ENCODE measurements around the gene ZNF827.

The ZNF827 gene

DNA sequence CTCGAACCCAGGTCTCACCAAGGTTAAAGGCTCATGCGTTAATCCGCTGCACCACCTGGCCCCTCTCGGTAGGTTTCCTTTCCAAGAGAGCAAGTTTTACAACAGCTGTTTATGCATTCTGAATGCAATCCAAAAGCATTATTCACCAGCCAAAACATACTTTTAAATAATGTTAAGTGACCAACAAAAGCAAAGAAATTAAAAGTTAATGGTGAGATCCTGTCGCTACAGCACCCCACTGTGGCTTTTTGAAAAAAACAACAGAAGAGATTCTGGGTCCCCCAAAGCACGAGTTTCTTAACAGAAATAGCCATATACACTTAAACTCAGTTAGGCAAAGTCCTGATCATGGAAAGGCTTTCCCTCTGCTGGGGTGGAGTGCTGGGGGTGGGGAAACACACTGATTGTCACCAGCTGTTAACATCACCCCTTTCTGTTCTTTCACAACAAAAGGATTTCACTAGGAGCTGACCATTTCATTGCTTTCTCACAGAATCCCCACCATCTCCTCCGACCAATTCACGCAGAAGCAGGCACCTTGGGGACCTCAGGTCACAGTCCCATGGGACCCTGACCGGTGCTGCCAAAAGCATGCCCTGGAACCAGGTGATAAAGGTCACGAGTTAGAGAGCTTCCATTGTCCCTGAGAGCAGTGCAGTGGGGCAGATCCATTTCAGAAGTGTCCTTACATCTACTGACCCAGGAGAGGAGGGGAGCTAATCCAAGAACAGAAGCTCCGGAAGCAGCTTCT, 51.2 kb downstream of the ZNF827 start:
- DNase-seq (ENCODE audit: low read depth, low spot score): no peak

DNA sequence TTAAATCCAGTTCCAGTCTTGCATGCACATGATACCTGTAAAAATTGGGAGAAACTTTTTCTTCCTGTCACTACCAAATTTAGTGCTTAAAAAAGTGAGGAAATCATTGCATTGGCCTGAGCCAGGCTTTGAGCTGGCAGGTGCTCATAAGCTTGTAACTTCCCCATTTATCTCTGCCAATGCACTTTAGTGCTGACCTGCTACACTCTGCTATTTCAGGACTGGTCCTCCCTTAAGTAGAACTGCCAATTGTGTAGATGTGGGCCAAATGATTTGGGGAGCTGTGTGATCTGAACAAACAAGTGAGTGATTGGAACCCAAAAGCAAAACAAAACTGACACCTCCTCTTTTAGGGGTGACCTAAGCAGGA, 51.8 kb downstream of the ZNF827 start:
- DNase-seq (ENCODE audit: low read depth, low spot score): no peak

DNA sequence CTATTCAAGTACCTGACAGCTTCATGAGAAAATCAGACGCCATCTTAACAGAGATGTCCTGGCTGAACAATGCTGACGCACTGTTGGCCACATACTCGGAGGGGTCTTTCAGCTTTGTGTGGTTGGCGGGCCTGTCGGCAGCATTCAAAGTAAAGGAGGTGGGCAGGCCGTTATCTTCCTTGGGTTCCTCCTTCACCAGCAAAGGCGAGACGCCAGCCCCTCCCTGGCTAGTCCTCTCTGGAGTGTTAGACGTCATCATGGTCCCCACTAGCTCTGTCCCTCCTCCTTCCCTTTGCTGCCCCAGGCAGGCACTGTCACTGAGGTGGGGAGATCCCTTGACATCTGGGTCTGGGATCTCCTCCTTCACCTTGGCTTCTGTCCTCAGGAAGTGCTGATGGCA, 53.0 kb downstream of the ZNF827 start:
- DNase-seq (ENCODE audit: low read depth, low spot score): no peak

DNA sequence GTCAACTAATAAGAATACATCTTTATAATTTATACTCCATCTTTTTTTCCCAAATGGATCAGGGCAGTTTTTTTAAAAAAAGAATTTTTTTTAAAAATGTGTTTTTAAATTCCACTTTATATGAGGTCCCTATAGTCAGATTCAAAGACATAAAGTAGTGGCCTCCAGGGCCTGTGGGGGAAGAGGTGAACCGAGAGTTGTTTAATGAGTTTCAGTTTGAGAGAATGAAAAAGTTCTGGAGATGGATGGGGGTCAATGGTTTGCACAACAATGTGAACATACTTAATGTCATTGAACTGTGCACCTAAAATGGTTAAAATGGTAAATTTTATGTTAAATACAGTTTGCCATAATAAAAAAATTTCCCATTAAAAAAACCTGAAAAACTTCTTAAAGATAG, 53.8 kb downstream of the ZNF827 start:
- no peak for DNase-seq (ENCODE audit: low read depth, low spot score)

DNA sequence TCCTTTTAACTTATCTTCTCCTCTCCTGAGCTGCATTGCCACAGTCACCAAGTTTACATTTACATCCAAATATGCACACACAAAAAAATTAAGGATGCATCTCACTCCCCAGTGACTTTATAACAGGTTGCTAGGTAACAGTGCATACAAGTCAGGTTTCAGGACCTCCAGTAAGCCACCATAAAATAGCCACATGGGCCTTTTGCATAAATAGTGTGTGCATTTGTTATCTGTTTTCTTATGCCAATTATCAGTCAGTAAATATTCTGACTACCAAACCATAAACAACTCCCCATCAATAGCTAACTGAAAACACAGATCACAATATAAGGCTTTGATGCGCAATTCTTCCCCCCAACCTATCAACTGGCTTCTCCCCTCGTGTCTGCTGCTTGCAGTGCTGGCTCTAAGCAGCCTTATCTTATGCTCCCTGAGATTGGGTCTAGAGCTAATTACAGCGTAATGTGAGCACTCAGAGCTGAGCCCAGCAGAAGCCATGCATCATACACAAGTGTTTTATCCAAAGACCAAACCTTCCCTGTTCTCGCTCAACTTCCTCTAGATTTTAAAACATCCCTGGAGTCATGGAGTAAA, 55.4 kb downstream of the ZNF827 start:
- no peak for DNase-seq (ENCODE audit: low read depth, low spot score)

DNA sequence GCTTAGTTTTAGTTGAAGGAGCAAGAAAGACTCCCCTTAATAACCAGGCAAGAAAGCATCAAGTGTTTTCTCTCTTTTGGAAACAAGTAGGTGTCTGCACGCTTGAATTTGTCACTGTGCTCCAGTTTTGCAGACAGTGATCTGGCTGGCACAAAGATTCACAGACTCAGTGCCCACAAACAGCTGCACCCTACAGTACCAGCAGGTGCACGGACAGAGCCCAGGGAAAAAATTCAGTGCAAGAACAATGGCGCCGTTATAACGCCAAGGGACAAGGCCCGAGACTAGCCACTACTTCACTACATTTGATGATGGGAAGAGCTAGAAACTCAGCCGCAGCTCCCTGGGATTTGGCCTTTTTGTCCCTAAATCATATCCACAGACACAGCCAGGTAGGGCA, 56.0 kb downstream of the ZNF827 start:
- DNase-seq (ENCODE audit: low read depth, low spot score): no peak

DNA sequence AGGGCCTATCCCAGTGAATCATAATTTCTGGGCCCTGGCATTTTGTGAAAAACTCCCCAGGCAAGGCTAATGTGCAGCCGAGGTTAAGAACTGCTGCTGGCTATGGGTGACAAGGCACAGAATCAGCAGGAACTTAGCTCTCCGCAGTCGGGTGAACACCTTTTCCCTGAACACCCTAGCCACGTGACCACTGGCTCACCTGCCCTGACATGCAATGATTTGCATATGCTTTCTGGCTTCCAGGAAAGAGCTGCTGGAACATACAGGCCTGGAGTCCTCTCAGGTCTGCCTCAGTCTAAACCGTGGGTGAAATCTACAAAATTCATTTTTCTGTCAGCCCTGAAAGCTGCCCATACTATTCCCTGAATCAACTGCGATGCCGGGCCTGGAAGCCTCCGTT, 56.6 kb downstream of the ZNF827 start:
- DNase-seq (ENCODE audit: low read depth, low spot score): no peak

DNA sequence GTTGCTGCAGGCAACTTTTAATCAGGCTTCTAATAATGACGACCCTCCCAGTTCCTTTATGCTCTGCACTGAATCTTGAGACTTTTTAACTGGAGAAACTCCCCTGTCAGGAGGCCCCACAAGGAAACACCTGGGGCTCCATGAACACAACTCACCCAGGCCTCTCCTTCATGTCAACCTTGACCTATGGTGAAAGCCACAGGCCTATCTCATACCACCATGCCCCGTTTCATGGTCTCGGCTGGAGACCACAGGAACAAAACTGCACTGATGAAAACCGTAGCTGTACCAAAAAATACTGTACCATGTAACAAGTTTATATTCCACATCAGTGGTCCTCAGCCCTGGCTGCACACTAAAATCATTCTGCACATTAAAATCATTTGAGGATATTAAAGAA, 57.0 kb downstream of the ZNF827 start:
- DNase-seq (ENCODE audit: low read depth, low spot score): no peak

DNA sequence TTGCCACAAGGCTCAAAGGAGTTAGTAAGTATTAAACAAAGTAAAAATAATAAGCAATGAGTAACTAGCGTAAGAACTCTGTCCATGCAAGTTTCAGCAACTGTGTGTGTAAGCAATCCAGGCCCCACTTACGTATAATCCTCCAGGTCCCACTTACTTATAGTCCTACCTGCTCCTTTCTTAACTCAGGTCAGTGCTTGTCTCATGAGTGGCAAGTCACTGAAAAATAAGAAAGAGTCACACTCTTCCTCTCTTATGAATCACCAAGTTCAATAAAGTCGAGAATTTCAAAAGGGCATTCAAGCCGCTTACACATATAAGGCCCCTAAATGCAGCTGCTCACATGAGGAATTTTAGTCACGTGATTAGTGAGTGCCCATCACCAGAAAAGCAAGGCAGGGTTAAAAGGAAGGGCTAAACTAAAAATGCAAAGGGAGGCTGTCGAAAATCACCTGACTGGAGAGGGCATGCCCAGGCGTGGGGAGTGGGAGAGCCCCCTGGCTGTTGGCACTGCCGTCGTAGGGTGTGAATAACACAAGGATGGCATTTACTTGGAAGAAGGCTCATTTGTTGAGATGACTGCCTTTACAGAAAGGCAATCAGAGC, 58.2 kb downstream of the ZNF827 start:
- no peak for DNase-seq (ENCODE audit: low read depth, low spot score)

DNA sequence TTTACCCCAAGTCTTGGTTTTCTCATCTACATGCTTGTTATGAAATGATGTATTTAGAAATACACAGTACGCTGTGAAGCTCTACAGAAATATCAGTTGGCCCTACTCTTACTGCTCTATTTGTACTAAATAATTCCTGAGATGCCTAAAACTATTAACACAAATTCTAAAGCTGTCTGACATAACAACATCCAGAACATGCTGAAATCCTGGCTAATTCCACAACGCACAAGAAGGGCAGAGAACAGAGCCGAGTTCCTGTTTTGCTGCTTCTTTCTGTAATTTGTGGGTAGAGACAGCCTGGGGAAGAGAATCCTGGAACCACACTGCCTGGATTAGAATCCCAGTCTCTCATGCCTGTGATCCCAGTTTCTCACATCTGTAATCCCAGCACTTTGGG, 59.0 kb downstream of the ZNF827 start:
- no peak for DNase-seq (ENCODE audit: low read depth, low spot score)

DNA sequence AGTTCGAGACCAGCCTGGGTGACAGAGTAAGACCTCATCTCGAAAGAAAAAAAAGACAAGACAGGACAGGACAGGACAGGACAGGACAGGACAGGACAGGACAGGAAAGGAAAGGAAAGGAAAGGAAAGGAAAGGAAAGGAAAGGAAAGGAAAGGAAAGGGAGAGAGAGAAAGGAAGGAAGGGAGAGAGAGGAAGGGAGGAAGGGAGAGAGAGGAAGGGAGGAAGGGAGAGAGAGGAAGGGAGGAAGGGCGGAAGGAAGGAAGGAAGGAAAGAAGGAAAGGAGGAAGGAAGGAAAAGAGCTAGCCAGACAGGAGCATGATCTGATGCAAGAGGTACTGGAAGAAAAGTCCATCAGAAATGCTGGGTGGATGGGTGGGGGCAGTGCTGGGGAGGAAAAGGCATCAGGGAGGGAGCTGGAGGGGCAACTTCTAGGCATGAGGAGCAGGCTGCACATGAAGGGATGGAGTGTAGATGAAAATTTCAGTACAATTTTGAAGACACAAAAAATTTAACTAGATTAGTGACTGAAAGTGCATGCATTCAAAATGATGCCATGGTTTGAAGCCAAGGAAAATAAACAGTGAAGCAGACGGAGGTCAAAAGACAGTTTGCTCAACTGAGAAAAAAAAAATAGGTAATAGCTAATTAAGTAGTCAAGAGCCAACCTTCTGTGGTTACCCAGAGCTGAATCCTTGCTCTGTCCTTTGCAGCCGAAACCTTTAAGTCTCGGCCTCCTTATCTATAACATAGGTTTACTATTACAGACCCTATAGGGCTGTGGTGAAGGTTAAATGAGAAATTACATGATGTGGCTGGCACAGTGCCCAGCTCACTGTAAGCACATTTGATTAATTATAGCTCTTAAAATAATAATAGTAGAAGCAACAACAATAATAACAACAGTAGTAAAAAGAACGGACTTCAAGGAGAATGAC, 59.9 kb downstream of the ZNF827 start:
- no peak for DNase-seq (ENCODE audit: low read depth, low spot score)

DNA sequence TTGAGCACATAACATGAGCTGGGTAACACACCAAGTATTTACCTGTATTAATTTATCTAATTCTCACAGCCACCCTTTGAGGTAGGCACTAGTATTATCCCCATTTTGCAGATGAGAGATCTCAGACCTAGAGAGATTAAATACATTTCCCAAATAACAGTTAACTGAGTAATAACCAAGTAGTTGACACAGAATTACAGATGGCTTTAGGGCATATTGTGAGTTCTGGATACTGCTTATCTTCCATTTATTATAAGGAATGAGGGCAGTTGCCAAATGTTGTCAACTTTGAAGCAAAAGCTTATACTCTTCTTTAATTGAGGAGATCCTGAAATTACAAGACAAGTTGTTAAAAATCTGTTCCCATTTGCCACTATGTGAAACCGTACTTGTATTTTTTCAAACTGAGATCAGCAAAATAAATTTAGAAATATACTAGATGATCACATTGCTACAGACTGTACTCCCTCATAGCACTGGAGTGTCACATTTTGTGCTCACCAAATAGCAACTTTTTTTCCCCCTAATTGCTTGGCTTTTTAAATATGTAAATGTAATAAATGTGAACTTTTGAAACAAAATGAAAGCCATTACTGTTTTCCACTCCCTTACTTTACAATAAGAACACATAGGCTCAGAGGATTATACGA, 62.0 kb downstream of the ZNF827 start:
- no peak for DNase-seq (ENCODE audit: low read depth, low spot score)

DNA sequence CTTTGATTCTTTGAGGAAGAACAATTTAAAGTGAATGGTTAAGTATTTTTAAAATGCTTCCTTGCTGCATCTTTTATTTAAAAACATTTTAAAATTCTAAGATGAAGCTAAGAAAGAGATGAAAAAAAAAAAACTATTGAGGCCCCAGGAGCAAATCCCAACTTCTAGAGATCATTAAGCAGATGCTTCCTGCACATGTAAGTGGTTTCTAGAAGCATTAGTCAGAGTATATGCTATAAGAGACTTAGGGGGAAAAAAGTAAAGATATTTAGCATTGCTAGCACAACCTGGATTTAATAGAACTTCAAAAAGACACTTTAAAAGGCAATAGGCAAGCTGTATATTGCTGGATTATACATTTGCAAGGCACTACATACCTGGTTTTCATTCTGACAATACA, 64.7 kb downstream of the ZNF827 start:
- no peak for DNase-seq (ENCODE audit: low read depth, low spot score)

DNA sequence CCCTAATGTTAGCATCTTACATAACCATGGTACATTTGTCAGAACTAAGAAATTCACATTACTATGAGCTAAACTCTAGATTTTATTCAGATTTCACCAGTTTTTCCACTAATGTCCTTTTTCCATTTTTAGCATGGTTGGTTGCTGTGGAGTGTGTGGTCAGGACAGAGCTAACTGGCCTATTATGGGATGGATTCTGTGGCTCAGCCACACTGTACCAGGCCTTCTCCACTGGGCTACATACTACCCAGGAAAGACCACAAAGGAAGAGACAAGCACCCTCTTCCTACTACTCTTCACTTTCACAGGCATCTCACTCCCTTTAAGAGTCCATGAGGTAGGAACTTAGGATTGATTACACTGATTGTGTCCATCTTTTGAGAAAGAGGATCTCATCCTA, 67.4 kb downstream of the ZNF827 start:
- DNase-seq (ENCODE audit: low read depth, low spot score): no peak

DNA sequence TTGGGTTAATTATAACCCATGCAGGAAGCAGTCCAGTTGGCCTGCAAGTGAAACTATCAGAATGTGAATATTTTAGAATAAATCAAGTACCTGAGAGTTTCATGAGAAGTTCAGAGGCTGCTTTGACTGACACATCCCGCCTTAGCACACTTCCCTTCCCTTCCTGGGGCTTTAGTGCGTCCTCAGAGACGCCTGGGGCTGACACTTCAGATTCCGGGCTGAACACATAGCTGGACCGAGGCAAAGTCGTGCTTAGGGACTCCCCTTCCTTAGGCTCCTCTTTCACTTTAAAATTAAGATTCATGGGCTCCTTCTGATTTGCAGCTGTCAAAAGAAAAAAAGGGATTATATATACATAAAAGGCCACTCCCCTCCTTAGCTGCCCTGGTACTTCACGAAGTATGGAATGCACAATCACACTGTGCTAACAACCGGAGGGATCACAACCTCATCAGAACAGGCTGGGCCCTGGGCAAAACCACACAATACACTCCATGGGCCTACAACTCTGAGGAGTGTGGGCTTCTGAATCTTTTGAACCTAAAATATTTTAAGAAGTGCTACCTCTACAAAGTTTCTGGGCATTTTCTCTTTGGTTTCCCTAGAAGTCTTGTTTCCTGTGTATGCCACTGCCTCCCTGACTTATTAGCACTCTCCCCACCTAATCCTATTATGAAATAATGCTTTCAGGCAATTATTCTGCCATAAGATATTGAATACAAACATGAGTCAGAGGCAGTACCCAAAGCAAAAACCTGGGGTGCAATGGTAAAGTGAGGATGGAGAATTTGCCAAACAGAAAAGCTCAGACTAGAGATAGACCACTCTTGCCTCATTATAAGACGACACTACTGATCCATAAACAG, 68.2 kb downstream of the ZNF827 start:
- DNase-seq (ENCODE audit: low read depth, low spot score): no peak

DNA sequence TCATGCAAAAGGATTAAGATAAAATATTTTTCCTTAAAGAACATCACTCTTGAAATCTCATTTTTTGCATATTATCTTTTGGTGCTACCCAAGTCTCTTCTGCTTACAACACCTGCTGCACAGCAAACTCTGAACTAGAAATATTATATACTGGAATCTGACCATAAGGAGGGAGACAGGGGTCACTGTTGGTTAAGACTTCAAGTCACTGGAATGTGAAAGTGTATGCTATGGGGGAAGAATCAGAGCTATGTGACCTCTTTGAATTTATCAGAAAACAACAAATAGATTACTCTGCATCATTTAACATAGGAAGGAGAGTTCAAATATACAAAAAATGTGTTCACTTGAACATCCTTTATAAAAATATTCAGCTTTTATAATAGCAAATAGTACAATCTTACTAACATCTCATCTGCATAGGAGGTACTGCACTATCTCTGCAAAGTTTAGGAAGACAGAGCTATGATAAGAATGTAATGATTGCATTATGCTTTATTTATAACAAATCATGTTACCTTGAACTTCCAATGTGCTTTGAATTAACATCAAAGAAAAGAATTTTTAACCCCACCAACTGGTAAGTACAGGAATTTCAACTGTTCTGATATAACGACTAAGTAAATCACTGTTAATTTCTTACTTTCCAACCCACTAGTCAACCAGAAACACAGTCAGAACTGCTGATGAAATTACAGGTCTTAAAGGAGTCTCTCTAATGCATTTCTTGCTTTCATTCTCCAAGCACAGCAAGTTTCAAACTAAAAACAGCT, 69.8 kb downstream of the ZNF827 start:
- DNase-seq (ENCODE audit: low read depth, low spot score): no peak

DNA sequence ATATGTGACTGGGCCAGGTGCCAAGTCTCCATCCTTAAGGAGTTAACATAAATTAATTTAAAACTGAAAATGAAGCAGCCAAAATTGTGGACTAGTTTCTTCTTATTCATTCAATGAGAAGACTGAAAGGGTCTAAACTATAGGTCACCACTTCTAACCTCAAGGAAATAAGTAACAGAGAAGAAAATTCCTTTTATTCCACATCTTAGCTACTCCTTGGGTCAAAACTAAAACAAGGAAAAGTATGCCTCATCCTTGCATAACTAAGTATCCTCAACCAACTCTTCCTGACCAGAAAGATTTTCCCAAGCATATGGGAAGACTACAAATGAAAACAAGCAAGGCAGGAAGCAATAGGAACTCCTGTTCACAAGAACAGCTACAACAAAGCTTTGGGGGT, 71.2 kb downstream of the ZNF827 start:
- DNase-seq (ENCODE audit: low read depth, low spot score): no peak

DNA sequence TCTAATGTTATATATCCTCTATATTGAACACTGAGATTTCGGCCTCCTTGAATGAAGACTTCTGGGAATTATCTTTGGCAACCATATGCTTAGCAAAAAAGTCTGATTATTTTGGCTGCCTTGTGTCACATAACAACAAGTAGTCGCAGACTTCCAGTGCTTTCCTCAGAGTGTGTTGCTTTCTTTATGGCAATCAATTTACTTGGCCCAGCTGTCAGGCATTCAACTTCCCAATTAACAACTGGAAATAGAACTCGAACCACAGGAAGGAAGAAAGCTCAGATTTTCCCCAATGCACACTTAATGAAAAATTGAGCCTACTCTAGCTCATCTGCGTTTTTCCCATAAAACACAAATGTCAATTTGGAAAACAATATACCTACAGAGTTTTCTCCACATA, 71.6 kb downstream of the ZNF827 start:
- DNase-seq (ENCODE audit: low read depth, low spot score): no peak

DNA sequence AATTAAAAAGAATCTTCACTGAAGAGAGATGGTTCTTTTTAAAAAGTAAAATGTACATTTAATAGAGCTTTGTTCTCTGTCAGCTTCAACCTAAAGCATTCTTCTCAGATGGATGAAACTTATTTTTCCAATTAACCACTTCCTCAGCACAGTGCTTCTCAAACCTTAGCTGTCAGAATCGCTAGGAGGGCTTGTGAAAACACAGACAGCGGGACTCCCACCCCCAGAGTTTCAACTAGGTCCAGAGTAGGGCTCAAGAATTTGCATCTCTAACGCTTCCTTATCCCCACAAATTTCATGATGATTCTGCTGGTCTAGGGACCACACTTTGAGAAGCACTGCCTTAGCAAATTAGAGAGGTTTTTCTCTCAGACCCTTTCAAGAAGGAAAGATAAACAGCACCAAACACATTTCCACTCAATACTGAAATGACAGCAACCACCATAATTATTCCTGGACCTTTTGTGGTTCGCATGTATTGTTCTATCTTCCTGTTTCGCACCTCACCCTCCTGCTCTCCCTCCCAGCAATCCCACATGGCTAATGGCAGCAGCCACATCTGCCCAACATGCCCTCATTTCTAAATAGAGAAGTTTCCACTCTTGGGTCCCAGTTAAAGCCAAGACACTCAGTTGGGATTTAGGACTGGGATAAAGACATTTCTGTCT, 73.2 kb downstream of the ZNF827 start:
- no peak for DNase-seq (ENCODE audit: low read depth, low spot score)
